HG03175 (cell line): Measurements from ENCODE around the gene WBP1.
"Not testable (repeated sequence)": the region's sequence is repeated elsewhere in the genome, so short reads cannot be mapped to it uniquely, and the experiment has no call there.

ENCODE experiments used
- ATAC-seq: cut with Tn5 transposase; IDR thresholded peaks from one replicate; pipeline ENCODE4 v1.9.1; 2021; ENCODE audit warnings: mild to moderate bottlenecking, moderate library complexity; ENCODE audit not compliant: unreplicated experiment

The WBP1 gene

GRCh38 chr2:74426181-74426758, 32.0 kb upstream of the WBP1 start:
- no peak for ATAC-seq

DNA sequence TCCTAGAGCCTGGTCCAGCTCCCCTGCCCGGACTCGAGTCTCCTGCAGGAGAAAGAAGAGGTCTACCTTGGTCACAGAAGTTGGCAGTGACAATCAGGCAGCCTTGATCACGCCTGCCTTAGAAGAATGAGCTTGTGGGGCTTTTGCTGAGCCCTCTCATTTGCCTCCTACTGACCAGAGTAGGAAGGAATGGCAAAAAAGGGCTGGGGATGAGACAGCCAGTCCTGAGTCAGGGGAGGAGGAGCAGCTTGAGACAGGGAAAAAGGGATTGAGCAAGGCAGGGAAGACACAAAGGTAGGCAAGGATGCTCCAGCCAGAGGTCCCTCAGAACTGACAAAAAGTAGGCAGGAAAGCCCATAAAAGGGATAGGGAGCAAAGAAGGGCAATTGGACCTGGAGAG, 30.7 kb upstream of the WBP1 start:
- ATAC-seq, result no peak

DNA sequence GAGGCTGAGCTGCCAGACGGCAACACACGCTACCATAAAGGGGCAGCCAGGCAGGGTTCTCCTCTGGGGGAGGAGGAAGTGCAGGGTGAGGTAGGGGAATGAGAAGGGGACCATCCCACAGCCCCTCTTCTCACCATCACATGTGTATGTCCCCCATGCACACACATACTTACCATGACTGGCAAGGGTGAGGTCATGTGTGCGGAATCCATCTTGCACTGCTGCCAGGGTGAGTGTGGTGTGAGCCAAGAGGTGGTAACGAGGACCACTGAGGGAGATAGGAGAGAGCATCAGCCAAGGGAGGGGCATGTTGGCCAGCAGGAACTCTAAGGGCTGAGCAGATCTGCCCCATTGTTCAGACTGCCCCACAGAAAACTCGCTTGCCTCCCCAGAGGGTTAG, 29.6 kb upstream of the WBP1 start:
- no peak for ATAC-seq

GRCh38 chr2:74429487-74430451, 28.5 kb upstream of the WBP1 start:
- no peak for ATAC-seq

GRCh38 chr2:74430502-74430901, 27.7 kb upstream of the WBP1 start:
- no peak for ATAC-seq

DNA sequence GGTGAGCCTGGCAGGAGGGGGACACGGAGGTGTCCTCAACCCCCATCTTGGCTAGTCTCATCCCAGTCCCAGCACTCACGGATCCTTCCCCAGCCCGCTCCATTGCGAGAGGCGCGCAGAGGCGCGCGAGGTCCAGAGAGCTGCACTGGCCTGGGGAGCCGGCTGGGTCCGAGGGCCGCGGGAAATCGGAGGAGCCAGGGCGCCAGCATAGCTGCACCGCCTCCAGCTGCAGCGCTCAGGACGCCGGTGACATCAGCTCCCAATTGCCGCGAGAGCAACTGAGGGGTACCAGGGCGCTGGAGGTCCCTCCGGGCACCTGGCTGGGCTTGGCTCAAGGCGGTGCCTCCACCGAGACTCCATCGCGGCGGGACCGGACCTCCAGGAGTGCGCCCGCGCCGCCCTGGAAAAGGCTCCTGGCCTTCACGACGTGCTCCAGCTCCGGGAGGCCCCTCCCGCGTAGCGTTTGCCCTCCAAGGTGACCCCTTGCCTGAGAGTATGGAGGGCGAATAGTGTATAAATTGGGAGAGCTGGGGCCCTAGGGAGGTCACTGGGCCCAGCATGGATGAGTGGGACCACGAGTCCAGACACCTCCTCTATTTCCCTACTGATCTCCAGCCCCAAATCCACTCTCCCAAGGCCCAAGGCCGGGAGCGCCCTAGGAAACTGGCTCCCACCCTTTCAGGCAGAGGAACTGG, 22.0 kb upstream of the WBP1 start:
- no peak for ATAC-seq

- ATAC-seq, result no peak
Measured at GRCh38 chr2:74436848-74437695, 21.2 kb upstream of the WBP1 start.

DNA sequence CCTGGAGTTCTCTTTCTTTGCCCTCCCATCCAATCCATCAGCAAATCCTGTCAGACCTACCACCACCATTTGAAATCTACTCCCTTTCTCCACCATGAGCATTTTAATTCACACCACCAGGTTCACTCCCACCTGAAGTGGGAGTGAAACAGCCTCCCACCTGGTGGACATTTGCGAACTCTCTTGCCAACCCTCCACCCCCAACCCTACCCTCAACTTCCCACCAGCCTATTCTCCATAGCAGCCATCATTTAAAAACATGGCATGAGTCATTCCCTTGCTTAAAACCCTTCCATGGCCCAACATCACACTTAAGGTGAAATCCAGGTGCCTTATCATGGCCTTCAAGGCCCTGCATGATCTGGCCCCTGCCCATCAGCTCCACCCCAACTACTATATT, 20.0 kb upstream of the WBP1 start:
- ATAC-seq, result no peak

DNA sequence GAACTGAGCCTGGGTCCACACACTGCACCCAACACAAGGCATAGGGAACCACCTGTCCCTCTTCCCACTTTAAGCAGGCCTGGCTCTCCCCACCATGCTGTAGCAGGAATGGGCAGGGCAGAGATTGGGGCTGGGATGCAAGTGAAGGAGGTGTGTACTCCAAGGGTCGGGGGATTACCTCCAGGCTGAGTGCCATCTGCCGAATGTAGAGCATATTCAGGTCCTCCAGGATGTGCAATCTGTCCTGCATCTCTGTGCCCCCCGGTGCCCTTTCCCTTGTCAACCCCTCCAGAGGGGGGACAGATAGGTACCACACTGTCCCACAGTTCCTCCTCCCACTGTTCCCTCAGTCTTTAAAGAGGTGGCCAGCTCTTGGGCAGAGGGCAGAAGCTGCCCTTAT, 18.9 kb upstream of the WBP1 start:
- no peak for ATAC-seq

DNA sequence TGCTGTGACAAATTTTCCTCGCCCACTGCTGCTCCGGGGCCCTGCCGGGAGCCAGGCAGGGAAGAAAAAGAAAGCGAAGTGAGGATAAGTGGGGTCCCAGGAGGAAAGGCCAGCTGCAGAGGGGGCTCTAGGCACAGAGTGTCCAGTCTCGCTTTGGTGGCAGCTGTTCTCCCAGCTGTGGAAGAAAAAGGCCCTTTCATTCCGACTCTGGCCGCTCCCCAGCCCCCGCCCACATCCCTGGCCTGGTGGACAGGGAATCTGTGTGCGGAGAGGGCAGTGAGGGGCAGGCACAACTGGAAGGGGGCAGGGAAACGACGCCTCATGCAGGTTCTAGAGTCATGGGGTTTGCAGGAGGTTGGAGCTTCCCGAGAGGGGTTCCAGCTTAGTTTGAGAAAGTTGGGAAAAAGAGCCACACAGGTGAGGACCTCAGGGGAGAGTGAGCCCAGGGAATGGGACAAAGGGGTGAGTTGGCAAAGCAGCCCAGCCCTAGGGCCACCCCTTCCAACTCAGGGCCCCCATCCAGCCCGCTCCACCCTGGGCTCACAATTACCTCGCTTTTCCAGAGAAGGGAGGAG, 18.3 kb upstream of the WBP1 start:
- ATAC-seq, result no peak

DNA sequence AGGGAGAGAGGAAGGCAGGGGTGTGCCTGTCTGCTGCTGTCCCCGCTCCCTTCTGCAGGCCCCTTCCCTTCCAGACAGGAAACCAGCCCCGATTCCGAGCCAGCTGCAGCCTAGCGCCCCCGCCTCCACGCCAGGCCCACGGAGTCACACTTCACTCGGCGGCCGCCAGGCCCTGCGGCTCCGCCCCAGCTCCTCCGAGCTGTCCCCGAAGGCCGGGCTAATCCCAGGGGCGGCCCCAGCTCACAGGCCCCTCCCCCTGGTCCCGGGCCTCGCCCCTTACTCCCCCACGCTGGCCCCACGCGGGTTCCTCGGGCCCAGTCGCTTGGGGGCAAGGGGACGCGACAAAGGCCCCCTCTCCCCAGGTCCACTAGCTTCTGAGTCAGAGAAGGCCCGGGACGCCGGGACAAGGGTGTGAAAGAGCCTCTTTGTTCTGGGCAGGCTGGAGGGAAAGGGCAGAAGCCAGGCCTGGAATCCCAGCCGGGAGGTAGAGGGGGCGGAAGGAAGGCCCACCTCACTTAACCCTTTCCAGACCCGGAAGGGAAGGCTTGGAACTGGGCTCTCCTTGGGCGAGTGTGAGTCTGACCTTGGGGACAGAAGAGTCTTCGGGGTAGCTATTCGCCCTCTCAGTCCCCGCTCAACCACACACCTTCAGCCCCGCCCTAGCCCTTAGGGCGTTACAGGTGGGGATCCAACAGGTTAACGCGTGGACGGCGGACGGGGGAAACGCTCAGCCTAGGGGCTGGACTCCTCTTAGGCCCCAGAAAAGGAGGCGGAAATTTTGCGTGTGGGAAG, 17.7 kb upstream of the WBP1 start:
- peak; percentile 83 for ATAC-seq

DNA sequence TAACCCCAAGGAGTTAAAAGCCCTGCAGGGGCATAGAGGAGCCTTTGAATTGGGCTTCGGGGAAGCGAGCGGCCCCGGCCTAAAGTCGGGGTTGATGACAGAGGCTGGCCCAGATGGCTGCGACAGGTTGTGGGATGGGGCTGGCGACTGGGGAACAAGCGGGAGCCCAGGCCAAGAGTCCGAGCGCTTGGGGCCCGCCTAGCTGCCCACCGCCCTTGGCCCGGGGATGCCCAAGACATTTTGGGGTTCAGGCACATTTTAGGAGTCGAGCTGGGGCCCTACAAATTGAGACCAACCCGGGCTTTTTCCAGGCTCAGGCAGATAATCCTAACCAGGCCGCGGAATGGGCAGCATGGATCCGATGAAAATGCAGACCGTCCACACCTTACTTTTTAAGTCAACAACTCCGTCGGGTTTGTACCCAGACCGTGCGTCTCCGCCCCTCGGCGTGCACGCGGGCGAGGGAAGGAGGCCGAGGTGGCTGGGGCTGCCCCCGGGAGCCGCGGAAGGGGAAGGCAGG, 17.0 kb upstream of the WBP1 start:
- ATAC-seq, result no peak

DNA sequence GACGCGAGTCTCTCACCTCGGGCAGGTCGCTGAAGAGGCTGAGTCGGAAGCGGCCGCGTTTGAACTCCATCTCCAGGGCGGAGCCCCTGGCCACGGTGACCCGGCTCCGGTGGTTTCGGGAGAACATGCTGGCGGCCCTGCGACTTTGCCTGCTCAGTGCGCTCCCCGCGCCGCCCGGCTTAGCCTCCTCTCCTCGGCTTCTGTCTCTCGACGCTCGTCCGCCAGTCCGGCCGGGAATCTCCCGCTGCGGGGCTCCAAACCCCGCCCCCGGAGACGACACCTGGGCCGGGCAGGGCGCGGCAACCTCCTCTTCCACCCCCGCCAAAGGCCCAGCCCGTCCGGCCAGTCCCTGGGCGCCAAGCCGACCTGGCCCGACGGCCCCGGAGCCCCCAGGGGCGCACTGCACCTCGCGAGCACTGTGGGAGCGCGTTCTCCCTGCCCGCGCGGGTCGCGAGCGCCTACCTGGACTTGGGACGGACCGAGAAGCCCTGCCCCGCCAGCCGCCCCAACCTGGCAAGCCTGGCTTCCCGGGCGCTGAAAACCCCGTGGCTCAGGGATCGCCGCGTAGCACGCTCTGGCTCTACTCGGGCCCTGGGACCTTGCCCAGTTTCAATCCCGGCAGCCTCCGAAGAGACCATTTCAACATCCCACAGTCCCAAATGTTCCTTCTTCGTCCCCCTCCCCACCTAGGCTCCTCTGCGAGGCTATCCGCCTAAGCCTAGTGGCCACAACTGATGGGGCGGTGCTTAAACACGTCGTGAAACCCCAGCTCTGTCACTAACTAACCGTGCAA, 16.4 kb upstream of the WBP1 start, which contains the start of gene RTKN:
TSS of gene RTKN (minus strand) at position 248 of the 793 bp plus-strand sequence. CDS start at position 127, 121 bp downstream.
- no peak for ATAC-seq

DNA sequence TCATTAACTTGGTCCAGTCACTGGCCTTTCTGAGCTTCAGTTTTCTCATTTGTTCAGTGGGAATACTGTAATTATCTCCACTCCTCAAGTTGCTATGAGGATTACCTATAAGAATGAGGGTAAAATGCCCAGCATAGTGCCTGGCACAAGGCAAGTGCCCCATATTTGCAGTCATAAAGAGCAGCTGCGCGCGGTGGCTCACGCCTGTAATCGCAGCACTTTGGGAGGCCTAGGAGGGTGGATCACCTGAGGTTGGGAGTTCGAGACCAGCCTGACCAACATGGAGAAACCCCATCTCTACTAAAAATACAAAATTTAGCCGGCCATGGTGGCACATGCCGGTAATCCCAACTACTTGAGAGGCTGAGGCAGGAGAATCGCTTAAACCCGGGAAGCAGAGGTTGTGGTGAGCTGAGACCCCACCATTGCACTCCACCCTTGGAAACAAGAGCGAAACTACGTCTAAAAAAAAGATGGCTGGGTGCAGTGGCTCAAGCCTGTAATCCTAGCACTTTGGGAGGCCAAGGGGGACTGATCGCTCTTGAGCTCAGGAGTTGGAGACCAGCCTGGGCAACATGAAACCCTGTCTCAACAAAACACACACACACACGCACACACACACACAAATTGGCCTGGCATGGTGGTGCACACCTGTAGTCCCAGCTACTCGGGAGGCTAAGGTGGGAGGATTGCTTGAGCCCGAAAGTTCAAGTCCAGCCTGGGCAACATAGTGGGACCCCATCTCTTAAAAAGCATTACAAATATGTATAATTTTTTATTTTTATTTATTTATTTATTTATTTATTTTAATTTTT, 15.5 kb upstream of the WBP1 start:
- not testable (repeated sequence) for ATAC-seq

- ATAC-seq, result no peak
Measured at GRCh38 chr2:74444498-74445318, 13.5 kb upstream of the WBP1 start.

GRCh38 chr2:74447230-74447999, 10.8 kb upstream of the WBP1 start:
- ATAC-seq, result no peak
